VCaP (cell line): ENCODE data around the gene PLIN1.

Experiments
- H3K27ac ChIP-seq: fragments of 450-650 bp; 2 replicates; pipeline ENCODE4 v1.5.1; 2017
- CTCF ChIP-seq: fragments of 450-650 bp; conservative IDR thresholded peaks from 2 replicates; pipeline ENCODE4 v1.5.1; 2017; ENCODE audit warnings: mild to moderate bottlenecking, moderate library complexity

Gene PLIN1

GRCh38 chr15:89681146-89681545 lies 2.0 kb upstream of the PLIN1 start:
- peak overlapping the region; percentile 73 for H3K27ac ChIP-seq
- TF ChIP-seq CTCF = no peak

GRCh38 chr15:89680282-89680873 lies 1.2 kb upstream of the PLIN1 start:
- H3K27ac ChIP-seq = peak overlapping the region; percentile 73
- no peak for TF ChIP-seq CTCF

- TF ChIP-seq CTCF = no peak
- no peak overlapping the region for H3K27ac ChIP-seq
Observed at GRCh38 chr15:89677381-89677780, 1.8 kb downstream of the PLIN1 start.

- no peak for TF ChIP-seq CTCF
- H3K27ac ChIP-seq = no peak overlapping the region
Observed at GRCh38 chr15:89675606-89676005, 3.6 kb downstream of the PLIN1 start.

- TF ChIP-seq CTCF = no peak
- H3K27ac ChIP-seq = no peak overlapping the region
Observed at GRCh38 chr15:89674526-89674925, 4.6 kb downstream of the PLIN1 start.

- no peak overlapping the region for H3K27ac ChIP-seq
- TF ChIP-seq CTCF = no peak; the same call in 1 of the 2 replicates
Observed at GRCh38 chr15:89673165-89673512, 6.0 kb downstream of the PLIN1 start.

GRCh38 chr15:89672221-89673164 lies 6.7 kb downstream of the PLIN1 start:
- TF ChIP-seq CTCF = no peak
- no peak overlapping the region for H3K27ac ChIP-seq
